Retinal pigment epithelial cell (primary cell): ENCODE results near the gene B3GLCT.

Experiments used
- DNase-seq: peaks from one replicate; pipeline ENCODE4 v3.0.0-alpha.2; 2010; ENCODE audit warnings: low read depth
- H3K4me3 ChIP-seq: 2 replicates; pipeline ENCODE4 v1.5.1; 2011; ENCODE audit warnings: mild to moderate bottlenecking, low read length, control low read depth, moderate library complexity
- TF ChIP-seq, protein P1 (sequence below): conservative IDR thresholded peaks from 2 replicates; pipeline ENCODE4 v1.5.1; 2011; ENCODE audit warnings: low read depth, low read length, control low read depth, inconsistent platforms

Gene B3GLCT

DNA sequence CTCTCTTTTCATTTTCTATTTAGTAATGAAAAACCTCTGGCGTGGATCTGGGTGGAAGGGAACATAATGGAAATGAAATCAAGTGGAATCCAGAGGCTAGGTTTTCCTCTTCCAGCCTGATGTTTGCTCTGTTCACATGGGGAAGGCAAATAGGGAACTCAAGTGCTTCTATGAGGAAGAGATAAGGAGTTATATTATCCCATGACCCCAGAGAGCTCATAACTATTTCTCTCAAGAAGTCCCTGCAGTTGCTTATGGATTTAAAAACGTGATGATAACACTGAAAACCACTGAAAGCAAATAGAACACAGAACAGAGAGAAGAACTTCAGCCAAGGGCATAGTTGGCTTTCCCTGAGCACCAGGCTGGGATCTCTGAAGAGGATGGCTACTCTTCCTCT, 157.8 kb downstream of the B3GLCT start:
- no peak for DNase-seq
- H3K4me3 ChIP-seq, result no peak overlapping the region
- TF ChIP-seq, protein P1, sequence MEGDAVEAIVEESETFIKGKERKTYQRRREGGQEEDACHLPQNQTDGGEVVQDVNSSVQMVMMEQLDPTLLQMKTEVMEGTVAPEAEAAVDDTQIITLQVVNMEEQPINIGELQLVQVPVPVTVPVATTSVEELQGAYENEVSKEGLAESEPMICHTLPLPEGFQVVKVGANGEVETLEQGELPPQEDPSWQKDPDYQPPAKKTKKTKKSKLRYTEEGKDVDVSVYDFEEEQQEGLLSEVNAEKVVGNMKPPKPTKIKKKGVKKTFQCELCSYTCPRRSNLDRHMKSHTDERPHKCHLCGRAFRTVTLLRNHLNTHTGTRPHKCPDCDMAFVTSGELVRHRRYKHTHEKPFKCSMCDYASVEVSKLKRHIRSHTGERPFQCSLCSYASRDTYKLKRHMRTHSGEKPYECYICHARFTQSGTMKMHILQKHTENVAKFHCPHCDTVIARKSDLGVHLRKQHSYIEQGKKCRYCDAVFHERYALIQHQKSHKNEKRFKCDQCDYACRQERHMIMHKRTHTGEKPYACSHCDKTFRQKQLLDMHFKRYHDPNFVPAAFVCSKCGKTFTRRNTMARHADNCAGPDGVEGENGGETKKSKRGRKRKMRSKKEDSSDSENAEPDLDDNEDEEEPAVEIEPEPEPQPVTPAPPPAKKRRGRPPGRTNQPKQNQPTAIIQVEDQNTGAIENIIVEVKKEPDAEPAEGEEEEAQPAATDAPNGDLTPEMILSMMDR, result no peak

GRCh38 chr13:31361673-31362072, 161.9 kb downstream of the B3GLCT start:
- TF ChIP-seq, protein P1, result no peak
- no peak overlapping the region for H3K4me3 ChIP-seq
- no peak for DNase-seq

DNA sequence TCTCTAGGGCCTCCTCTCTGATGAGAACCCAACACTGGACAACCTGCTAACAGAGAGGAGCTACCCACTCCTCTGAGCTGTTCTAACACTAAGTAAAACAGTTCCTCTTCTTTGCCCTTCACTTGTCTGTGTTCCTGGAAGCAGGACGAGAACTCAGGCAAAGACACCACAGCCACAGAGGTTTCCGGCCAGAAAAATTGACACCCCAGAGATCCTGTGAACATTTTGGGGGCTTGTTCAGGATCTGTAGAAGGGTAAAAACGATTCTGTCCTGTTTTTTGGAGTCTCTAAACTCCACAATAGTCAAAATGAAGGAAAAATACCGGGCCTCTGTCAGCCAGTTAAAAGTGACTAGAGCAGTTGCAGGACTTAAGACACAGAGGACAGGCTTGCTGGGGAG, 165.9 kb downstream of the B3GLCT start:
- H3K4me3 ChIP-seq, result no peak overlapping the region
- TF ChIP-seq, protein P1, result no peak
- no peak for DNase-seq

DNA sequence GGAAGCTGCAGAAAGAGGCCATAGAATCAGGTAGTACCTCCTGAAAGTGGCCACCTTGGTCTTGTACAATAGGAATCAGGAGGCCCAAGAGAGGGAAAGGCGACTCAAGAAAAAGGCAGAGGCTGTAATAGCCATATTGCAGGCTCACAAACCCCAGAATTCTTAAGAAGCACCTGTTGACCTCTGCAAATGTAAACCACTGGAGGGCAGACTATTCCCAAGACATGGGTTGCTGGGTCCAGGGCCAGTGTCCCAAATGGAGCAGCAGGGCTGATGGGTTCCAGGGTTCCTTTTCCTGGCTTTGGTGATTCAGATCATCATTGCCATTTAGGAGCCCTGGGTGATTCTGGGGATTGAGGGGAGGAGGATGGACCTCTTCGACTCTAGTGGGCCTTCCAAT, 167.6 kb downstream of the B3GLCT start:
- TF ChIP-seq, protein P1, result no peak
- DNase-seq, result no peak
- H3K4me3 ChIP-seq, result no peak overlapping the region

DNA sequence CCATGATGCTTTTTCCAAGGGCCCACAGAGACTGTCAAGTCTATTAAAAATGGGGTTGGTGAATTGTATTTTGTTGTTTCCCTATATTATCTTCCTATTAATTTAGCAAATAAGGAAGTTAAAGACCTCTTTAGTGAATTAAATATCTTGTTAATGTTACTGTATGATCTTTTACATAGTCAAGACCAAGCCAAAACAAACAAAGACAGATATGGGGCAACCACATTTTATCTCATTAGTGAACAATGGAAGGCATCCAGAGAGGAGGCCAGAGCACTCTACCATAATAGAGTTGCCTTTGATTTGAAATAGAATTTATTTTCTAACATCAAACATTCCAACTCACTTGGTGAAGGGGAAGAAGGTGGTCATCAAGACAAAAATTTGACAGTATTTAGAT, 169.4 kb downstream of the B3GLCT start:
- DNase-seq, result no peak
- no peak overlapping the region for H3K4me3 ChIP-seq
- TF ChIP-seq, protein P1, result no peak

GRCh38 chr13:31372454-31372853, 172.7 kb downstream of the B3GLCT start:
- TF ChIP-seq, protein P1, result no peak
- no peak for DNase-seq
- no peak overlapping the region for H3K4me3 ChIP-seq

GRCh38 chr13:31374682-31375081, 174.9 kb downstream of the B3GLCT start:
- TF ChIP-seq, protein P1, result no peak
- DNase-seq, result no peak
- no peak overlapping the region for H3K4me3 ChIP-seq
